ENCODE measurements around the gene ELFN2.

Gene ELFN2

GRCh38 chr22:37443977-37444376 lies 16.7 kb upstream of the ELFN2 start:
- TF ChIP-seq, protein P1, sequence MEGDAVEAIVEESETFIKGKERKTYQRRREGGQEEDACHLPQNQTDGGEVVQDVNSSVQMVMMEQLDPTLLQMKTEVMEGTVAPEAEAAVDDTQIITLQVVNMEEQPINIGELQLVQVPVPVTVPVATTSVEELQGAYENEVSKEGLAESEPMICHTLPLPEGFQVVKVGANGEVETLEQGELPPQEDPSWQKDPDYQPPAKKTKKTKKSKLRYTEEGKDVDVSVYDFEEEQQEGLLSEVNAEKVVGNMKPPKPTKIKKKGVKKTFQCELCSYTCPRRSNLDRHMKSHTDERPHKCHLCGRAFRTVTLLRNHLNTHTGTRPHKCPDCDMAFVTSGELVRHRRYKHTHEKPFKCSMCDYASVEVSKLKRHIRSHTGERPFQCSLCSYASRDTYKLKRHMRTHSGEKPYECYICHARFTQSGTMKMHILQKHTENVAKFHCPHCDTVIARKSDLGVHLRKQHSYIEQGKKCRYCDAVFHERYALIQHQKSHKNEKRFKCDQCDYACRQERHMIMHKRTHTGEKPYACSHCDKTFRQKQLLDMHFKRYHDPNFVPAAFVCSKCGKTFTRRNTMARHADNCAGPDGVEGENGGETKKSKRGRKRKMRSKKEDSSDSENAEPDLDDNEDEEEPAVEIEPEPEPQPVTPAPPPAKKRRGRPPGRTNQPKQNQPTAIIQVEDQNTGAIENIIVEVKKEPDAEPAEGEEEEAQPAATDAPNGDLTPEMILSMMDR (IDR thresholded peaks at IDR 0.05) = no peak
- H3K4me3 ChIP-seq = no peak overlapping the region
- H3K27ac ChIP-seq = no peak overlapping the region
- no peak for DNase-seq (ENCODE audit: low spot score)

- Histone ChIP-seq H3K4me3 (no peak overlapping the region), H3K27ac (no peak overlapping the region)
- DNase-seq (ENCODE audit: low spot score) = no peak
- TF ChIP-seq, protein P1 (IDR thresholded peaks at IDR 0.05) = no peak
Measured at GRCh38 chr22:37443086-37443485, 15.8 kb upstream of the ELFN2 start.

GRCh38 chr22:37442537-37442936 lies 15.3 kb upstream of the ELFN2 start:
- H3K4me3 ChIP-seq = no peak overlapping the region
- no peak for DNase-seq (ENCODE audit: low spot score)
- H3K27ac ChIP-seq = no peak overlapping the region
- TF ChIP-seq, protein P1 (IDR thresholded peaks at IDR 0.05) = no peak

DNA sequence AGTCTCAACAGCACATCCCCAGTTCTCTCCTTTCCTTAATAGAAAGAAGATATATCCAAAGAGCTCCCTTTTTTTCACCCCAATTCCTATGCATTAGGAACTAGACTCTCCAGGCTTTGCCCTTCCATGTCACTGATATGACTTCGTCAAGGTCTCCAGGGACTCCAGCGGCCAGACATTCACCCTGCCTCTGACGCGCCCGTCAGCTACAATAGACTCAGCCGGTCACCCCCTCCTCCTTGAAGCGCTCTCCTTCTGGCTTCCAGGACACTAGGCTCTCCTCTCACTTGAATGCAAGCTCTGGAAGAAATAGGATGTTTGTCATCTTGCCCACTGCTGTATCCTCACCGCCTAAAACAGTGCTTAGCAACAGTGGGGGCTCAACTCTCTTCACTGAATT lies 14.9 kb upstream of the ELFN2 start:
- Histone ChIP-seq H3K4me3 (no peak overlapping the region), H3K27ac (no peak overlapping the region)
- no peak for DNase-seq (ENCODE audit: low spot score)
- TF ChIP-seq, protein P1 (IDR thresholded peaks at IDR 0.05) = no peak

DNA sequence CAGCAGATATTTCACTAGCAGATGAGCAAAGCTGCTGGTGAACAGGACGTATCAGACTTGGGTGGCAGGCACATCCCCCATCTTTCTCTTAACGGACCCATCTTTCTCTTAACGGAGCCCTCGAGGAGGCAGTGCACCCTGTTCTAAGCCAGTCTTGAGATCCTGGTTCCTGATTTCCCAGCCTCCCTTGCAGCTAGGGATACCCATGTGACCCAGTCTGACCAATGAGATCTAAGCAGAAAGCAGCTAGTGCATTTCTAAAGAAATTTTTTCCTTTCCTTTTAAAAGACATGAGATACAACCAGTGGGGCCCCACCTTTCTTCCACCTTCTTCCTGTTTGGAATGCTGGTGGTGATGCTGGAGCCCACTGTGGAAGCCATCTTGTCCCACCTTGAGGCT lies 13.6 kb upstream of the ELFN2 start:
- TF ChIP-seq, protein P1 (IDR thresholded peaks at IDR 0.05) = no peak
- H3K27ac ChIP-seq = no peak overlapping the region
- H3K4me3 ChIP-seq = no peak overlapping the region
- no peak for DNase-seq (ENCODE audit: low spot score)

DNA sequence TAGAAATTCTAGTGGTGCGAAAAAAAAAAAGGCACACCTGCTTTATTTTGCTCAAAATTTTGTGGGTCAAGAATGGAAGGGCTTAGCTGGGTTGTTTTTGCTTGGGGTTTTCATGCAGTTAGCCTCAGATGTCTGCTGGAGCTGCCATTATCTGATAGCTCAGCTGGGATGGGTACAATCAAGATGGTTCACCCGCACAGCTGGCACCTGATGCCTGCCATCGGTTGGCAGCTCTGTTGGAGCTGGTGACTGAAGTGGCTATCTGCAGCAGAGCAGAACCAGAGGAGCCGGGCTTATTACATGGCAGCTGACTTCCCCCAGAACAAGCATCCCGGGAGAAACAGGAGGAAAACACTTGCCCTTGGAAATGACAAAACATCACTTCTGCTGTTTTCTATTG lies 12.1 kb upstream of the ELFN2 start:
- DNase-seq (ENCODE audit: low spot score) = no peak
- Histone ChIP-seq H3K27ac (no peak overlapping the region), H3K4me3 (no peak overlapping the region)
- TF ChIP-seq, protein P1 (IDR thresholded peaks at IDR 0.05) = no peak

- DNase-seq (ENCODE audit: low spot score) = no peak
- Histone ChIP-seq H3K4me3 (no peak overlapping the region), H3K27ac (no peak overlapping the region)
- TF ChIP-seq, protein P1 (IDR thresholded peaks at IDR 0.05) = no peak
Measured at GRCh38 chr22:37435970-37436603, 8.8 kb upstream of the ELFN2 start.
